HG02678 (cell line): ENCODE data around the gene GPC3.
"Not testable (repeated sequence)": the region's sequence is repeated elsewhere in the genome, so short reads cannot be mapped to it uniquely, and the experiment has no call there.

Experiments
- ATAC-seq: cut with Tn5 transposase; IDR thresholded peaks from one replicate; pipeline ENCODE4 v1.9.1; 2021; ENCODE audit warnings: mild to moderate bottlenecking, moderate library complexity; ENCODE audit not compliant: unreplicated experiment

GPC3 gene

DNA sequence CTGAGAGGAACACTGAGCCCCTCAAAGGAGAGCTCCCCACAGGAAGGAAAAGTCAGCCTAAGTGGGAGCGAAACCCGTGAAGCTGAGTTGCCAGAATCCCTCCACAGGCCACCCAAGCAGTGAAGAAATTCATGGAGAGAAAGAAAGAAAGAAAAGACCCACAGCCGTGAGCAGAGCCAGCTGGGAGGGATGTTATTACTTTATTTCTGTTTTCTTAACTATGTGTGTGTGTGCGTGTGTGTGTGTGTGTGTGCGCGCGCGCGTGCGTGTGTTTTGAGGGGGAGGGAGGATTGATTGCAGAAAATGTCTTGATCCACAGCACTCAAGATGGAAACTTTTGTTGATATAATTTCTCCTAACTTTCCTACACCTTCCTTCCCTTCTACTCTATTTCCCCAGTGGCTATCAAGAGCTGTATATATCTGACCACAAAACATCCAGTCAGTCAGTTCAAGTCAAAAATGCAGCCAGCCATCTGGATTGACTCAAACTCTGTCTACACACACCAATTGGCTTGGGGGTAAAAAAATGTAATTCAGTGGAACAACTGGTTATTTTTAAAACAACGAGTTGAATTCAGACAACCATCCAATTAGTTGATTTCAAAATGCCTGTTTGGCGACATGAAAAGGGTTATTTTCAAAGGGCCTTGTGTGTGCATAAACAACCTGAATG lies 13.8 kb upstream of the GPC3 start:
- ATAC-seq, result no peak

DNA sequence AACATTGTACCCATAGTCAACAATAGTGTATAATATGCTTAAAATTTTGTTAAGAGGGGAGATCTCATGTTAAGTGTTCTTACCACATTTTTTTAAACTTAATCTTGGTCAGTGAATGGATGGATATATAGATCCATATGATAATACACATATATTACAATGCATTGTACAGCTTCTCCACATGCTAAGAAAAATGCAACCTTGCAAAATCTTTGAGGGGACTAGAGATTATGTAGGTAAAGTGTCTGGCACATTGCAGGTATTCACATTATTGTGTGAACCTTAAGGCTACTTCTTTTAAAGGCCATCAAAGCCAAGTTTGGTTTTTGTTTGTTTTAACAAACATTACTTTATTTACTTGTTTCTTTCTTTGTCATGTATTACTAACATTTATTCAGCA lies 10.4 kb upstream of the GPC3 start:
- ATAC-seq, result no peak

DNA sequence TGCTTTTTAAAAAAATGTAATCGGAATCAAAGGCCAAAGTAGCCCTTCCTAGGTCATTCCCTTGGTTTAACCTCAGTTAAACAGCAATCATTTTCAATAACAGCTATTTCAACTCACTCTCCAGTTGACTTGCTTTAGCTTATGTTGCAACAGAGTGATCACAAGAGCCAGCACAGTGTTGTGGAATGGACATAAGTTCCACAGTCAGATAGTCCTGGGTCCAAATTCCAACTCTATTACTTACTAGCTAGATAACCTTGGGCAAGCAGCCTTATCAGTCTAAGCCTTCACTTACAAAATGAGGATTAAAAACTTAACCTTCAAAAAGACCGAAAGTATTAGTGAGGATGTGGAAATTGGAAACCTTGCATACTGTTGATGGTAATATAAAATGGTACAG lies 9.2 kb upstream of the GPC3 start:
- ATAC-seq, result no peak

GRCh38 chrX:133992882-133993281 lies 7.5 kb upstream of the GPC3 start:
- ATAC-seq, result no peak

DNA sequence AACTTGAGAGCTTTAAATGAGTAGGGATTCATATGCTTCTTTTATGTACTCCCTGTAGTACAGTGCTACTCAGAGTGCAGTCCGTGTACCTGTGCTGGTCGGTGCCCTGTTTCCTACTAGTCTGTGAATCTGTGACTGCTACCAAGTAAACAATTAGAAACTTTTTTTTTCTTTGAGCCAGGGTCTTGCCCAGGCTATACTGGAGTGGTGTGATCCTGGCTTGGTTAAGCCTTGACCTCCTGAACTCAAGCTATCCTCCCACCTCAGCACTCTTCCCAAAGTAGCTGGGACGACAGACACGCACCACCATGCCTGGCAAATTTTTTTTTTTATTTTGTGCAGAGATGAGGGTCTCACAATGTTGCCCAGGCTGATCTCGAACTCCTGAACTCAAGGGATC lies 6.4 kb upstream of the GPC3 start:
- no peak for ATAC-seq

- ATAC-seq, result not testable (repeated sequence)
Measured at GRCh38 chrX:133991057-133991456, 5.7 kb upstream of the GPC3 start.

DNA sequence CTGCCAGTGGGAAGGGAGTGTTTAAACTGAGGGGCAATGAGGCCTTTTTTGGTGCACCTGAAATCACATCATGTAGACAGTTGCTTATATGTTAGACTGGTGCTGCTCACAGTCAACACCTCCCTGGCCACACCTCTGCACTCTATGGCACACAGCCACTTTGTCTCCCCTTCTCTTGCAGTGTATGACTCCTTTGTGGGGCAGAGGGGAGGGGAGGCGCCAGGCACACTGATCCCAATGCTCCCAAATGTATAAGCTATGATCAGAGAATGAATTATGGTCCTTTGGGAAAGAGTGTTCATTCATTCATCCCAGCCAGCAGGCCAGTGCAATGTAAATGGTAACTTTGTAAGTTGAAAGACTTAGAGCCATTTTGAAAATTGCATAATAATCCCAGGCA lies 4.6 kb upstream of the GPC3 start:
- no peak for ATAC-seq

DNA sequence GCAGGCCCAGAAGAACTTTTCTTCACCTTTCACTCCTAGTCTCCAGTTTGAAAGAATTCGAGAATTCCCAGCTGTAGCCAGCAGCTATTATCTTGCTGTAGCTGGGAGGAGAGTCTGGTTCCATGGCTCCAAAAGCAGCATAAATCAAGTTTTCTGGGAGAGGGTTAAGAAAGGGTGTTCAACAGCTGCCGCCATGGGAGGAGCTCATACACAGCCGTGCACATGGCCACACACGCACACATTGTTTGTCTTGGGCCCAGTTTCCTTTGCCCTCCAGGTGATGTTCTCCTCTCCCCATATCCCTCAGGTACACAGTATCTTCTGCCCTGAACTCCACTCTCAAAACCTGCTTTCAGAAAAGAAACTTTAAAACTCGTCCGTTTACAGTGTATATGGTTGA lies 4.1 kb upstream of the GPC3 start:
- ATAC-seq, result no peak

- no peak for ATAC-seq
Measured at GRCh38 chrX:133988010-133988409, 2.6 kb upstream of the GPC3 start.

- ATAC-seq, result no peak
Measured at GRCh38 chrX:133987188-133987587, 1.8 kb upstream of the GPC3 start.

DNA sequence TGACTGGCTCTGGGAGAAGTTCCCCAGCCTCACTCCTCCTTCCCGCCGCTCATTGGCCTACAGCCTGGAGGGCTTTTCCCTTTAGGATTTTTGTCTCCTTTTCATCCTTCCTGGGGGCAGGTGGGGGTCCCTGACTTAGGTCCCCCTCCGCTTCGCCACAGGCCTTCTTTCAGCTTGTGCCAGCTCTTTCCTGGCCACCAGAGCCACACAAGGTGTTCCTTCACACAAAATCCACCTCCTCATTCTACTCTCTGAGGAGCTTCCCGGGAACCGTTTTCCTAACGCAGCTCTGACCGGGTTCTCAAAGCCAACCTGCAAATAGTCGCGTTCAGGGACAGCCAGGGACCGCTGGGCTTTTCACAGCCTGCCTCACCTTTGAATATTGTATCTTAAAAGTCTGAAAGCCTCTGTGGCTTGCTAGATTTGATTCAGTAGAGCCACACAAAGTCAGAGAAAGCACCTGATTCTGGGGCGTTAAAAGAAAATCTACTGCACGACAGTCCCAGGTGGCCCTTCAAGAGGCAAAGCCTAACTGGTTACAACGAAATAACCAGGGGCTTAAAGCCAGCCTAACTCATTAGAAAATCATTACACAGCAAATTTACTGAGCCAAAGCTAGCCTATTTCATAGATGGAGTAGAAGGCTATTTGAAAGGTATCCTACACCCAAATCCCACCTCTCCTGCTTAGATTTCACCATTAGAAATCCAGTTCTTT lies 731 bp upstream of the GPC3 start:
- no peak for ATAC-seq

DNA sequence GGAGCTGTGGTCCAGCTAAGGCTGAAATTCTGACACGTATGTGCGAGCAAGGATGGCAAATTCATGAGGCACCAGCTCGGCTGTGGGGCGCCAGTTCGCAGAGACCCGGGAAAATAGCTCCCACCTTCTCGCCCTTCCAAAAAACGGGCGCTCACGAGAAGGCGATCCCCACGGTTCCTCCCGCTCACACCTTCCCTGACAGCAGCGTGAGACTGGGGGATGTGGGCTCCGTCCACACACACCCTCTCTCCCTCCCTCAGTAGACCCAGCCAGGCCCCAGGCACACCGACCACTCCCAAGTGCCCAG lies 584 bp downstream of the GPC3 start:
- no peak for ATAC-seq

DNA sequence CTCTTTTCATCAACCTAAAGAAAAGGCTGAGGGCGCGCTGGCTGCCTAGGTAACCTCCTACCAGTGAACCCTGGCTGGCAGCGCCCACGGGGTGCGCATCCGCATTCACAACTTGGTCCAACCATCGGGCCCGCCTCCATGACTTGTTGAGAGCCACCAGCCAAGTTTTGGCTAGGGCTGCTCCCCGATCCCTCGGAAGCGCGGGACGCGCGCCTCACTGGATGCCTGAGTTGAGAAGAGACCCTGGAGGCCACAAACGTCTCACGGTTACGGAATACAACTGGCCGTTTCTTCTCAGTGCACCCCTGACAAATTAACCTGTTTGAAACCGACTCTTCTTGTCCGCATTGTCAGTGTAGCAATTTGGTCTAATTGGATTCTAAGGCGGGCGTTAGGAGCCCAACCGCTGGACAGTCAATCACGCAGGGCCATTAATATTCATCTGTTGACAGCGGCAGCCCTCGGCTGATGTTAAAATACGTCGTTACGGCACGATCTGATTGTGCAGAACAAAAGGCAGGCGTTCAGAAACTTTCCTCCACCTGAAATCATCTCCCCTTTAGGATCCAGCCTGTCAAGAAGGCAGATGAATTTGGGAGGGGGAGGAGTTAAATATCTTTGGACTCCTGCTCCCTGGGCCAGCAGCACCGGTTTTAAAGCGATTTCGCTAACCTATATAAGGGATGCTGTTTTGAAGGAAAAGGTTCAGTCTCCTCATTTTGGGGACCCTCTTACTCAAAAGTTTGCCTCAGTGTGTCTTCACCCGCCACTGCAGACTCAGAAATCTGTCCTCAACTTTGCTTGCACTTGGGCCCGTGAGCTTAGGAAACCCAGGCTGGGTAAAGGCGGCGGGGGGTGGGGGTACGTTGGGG lies 1.2 kb downstream of the GPC3 start:
- ATAC-seq, result no peak

DNA sequence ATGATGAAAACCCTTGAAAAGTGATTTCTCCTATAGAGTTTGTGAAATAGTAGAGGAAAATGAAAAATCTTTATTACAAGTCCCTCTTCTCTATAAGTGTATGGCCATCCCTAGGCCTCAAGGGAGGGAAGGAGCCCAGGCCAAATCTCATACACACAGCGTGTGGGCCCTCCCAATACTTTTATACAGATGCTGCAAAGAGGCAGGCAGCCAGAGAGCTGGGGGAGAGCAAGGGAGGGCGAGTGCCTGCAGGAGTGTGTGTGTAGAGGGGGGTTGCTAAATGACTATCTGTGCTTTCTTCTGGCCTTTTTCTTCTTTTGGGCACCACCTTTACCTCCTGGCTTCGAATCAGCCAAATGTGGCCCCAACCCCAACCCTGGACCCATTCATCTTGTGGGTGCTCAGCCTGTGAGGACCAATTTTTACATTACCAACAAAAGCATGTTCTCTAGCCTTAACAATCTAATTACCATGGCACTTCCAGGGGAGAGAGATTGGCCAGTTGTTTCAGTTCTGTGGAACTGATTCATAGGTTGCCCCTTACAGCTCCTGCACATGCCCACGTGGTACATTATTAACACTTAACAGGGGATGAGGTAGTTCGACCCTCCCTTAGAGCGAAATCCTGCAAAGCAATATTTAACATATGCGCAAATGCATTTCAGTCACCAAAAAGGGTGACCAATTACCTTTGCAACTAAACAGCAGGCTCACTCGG lies 2.0 kb downstream of the GPC3 start:
- no peak for ATAC-seq

GRCh38 chrX:133981924-133982323 lies 3.5 kb downstream of the GPC3 start:
- ATAC-seq, result no peak

DNA sequence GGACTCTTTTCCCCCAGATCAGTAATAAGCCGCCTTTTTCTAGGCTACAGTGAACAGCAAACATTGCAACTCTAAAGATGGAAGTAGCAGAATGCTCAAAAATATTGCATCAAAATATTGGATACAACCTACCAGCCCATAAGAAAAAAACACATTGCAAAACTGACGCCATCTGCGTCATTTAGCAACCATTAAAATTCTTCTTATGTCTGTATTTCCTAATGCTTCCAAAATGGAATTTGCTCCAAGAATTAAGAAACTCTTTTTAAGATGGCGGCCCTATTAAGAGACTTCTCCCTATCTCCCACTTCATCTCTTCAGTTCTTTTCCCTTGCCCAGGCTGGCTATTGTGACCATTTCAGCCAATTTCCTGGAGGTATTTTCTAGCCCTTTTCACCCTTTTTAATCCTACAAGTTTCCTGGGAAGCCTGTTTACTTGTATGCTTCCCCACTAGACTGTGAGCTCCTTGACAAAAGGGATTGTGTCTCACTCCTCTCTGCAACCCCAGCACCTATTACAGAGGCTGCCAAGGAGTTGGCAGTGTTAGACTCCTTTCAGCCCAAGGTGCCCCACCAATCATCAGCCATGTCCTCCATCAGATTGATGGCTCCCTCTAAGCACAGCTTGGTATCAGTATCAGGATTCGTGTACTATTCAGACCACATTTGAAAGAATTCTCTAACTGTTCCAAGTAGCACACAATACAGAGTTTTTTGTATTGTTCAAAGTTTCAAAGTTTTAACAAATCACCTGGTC lies 4.4 kb downstream of the GPC3 start:
- ATAC-seq, result no peak

- ATAC-seq, result no peak
Measured at GRCh38 chrX:133980406-133980805, 5.0 kb downstream of the GPC3 start.

DNA sequence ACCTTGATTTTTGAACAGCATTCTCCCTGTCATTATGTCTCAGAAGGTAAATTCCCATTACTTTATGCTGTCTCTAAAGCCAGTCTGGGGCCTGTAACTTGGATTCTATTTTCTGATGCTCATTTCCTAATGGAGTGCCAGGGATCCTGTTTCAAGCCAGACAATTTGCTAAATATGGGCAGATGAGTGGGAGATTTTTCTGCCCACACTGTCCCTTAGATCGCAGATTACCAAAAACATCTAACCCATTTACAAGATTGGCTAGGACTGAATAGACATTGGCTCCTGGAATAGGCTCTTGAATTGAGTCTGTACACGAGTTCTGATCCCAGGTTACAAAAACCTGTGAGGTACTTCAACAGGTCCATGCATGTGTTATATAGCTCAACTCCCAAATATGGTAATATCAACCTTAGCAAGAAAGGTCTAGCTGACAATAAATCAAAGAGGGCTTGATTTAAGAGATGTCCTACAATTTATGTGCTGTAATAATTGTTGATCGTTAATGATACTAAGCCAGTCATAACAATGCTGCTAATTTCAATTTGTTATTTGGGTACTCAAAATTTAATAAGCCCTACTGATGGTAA lies 5.7 kb downstream of the GPC3 start:
- no peak for ATAC-seq

DNA sequence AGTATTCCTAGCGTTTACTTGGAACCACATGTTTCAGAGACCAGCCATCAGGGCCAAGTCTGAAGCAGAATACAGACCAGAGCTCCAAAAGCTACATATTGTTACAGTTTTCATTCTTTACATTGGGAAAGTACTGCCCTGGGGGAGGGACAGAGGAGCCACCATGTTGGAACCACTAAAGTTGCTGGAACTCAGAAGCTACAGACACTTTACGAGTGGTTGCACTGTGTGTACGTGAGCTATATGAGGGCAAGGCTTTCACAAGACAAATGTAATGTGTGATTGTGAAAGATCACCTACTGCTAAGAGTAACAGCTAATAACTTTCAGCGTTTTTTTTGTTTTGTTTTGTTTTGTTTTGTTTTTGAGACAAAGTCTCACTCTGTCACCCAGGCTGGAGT lies 11.7 kb downstream of the GPC3 start:
- ATAC-seq, result no peak

GRCh38 chrX:133972916-133973315 lies 12.5 kb downstream of the GPC3 start:
- ATAC-seq, result no peak
